Measurements from ENCODE around the gene CCDC121.
"Not testable (repeated sequence)": the region's sequence is repeated elsewhere in the genome, so short reads cannot be mapped to it uniquely, and the experiment has no call there.

The CCDC121 gene

GRCh38 chr2:27613985-27614384, 14.8 kb downstream of the CCDC121 start:
- no peak overlapping the region for H3K27ac ChIP-seq
- no peak for TF ChIP-seq CTCF (IDR thresholded peaks at IDR 0.05)
- no peak for TF ChIP-seq ZFX (IDR thresholded peaks at IDR 0.05; ENCODE audit: borderline replicate concordance)

DNA sequence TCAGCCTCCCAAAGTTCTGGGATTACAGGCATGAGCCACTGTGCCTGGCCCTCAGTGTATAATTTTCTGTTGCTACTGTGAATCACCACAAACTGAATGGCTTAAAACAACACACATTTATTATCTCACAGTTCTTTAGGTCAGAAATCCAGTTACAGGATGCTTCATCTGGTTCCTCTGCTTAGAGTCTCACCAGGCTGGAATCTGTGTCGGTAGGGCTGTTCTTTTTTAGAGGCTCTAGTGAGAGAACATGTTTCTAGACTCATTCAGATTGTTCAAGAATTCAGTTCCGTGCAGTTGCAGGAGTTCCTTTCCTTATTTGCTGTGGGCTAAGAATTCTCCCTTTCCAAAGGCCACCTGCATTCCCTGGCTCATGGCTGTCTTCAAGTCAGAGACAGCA, 22.2 kb downstream of the CCDC121 start:
- H3K27ac ChIP-seq = no peak overlapping the region
- TF ChIP-seq CTCF (IDR thresholded peaks at IDR 0.05) (no peak), ZFX (IDR thresholded peaks at IDR 0.05; ENCODE audit: borderline replicate concordance) (no peak)

- peak overlapping the region; percentile 32; the same call in 1 of the 2 replicates for H3K27ac ChIP-seq
- no peak for TF ChIP-seq CTCF (IDR thresholded peaks at IDR 0.05)
- no peak for TF ChIP-seq ZFX (IDR thresholded peaks at IDR 0.05; ENCODE audit: borderline replicate concordance)
Observed at GRCh38 chr2:27596627-27597026, 32.2 kb downstream of the CCDC121 start.

GRCh38 chr2:27595412-27595811, 33.4 kb downstream of the CCDC121 start:
- not testable (repeated sequence) for H3K27ac ChIP-seq

DNA sequence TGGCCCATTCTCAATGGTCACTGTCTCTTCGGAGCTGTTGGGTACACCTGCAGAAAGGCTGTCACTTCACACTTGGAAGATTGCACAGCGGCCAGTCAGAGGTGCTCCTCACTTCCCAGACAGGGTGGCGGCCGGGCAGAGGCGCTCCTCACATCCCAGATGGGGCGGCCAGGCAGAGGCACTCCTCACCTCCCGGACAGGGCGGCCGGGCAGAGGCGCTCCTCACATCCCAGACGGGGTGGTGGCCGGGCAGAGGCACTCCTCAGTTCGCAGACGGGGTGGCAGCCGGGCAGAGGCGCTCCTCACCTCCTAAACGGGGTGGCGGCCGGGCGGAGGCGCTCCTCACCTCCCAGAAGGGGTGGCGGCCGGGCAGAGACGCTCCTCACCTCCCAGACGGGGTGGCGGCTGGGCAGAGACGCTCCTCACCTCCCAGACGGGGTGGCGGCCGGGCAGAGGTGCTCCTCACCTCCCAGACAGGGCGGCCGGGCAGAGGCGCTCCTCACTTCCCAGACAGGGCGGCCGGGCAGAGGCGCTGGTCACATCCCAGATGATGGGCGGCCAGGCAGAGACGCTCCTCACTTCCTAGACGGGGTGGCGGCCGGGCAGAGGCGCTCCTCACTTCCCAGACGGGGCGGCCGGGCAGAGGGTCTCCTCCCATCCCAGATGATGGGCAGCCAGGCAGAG, 34.6 kb downstream of the CCDC121 start:
- H3K27ac ChIP-seq = not testable (repeated sequence)

- TF ChIP-seq CTCF (IDR thresholded peaks at IDR 0.05) = no peak
- no peak for TF ChIP-seq ZFX (IDR thresholded peaks at IDR 0.05; ENCODE audit: borderline replicate concordance)
- H3K27ac ChIP-seq = no peak overlapping the region
Observed at GRCh38 chr2:27593240-27593639, 35.6 kb downstream of the CCDC121 start.

GRCh38 chr2:27591745-27592144, 37.1 kb downstream of the CCDC121 start:
- TF ChIP-seq ZFX (IDR thresholded peaks at IDR 0.05; ENCODE audit: borderline replicate concordance) (no peak), CTCF (IDR thresholded peaks at IDR 0.05) (no peak)
- H3K27ac ChIP-seq = no peak overlapping the region

- H3K27ac ChIP-seq = no peak overlapping the region
- no peak for TF ChIP-seq ZFX (IDR thresholded peaks at IDR 0.05; ENCODE audit: borderline replicate concordance)
- TF ChIP-seq CTCF (IDR thresholded peaks at IDR 0.05) = no peak
Observed at GRCh38 chr2:27588308-27588707, 40.5 kb downstream of the CCDC121 start.
